ENCODE data around the gene GATA1. TPM values are rescaled to one million over a fixed set of nuclear protein-coding genes. Genes with fewer than 3 reads are reported as not detected.

GATA1 gene
- total RNA-seq, 2 experiments from 2014 or later = not detected

GRCh38 chrX:48789366-48790220 is 3.2 kb downstream of the GATA1 start:
- no peaks in the 10 kb centered on the region for H3K36me3 Mint-ChIP-seq
- peak overlapping the region; percentile 57 for H3K4me3 Mint-ChIP-seq
- no peaks in the 10 kb centered on the region for H3K9me3 Mint-ChIP-seq
- peak overlapping the region; percentile 80 for H3K27ac Mint-ChIP-seq
- ATAC-seq (ENCODE audit: low read depth) (no peak), DNase-seq (no peak)
- H3K27me3 Mint-ChIP-seq = peaks cover 8% of the 10 kb centered on the region
- POLR2A ChIA-PET = interaction anchor here (1.3 kb wide), 1 partner anchor 52 kb away, joined by 3 read pairs; no protein-coding TSS in a partner anchor
- peaks cover 23% of the 10 kb centered on the region for H3K4me1 Mint-ChIP-seq

- Mint-ChIP-seq H3K9me3 (no peaks in the 10 kb centered on the region), H3K4me3 (no peak overlapping the region), H3K4me1 (peaks cover 21% of the 10 kb centered on the region), H3K27ac (no peak overlapping the region), H3K27me3 (peaks cover 8% of the 10 kb centered on the region), H3K36me3 (no peaks in the 10 kb centered on the region)
- POLR2A ChIA-PET = no interaction called here
- DNase-seq = no peak
- no peak for ATAC-seq (ENCODE audit: low read depth)
These were observed 4.1 kb downstream of the GATA1 start for GRCh38 chrX:48790477-48790876.

GRCh38 chrX:48791063-48791820 is 4.9 kb downstream of the GATA1 start:
- Mint-ChIP-seq H3K4me3 (no peak overlapping the region), H3K4me1 (peaks cover 21% of the 10 kb centered on the region), H3K27me3 (peaks cover 8% of the 10 kb centered on the region), H3K36me3 (no peaks in the 10 kb centered on the region), H3K9me3 (no peaks in the 10 kb centered on the region), H3K27ac (no peak overlapping the region)
- ATAC-seq (ENCODE audit: low read depth) (no peak), DNase-seq (no peak)
- POLR2A ChIA-PET = no interaction called here

- peaks cover 22% of the 10 kb centered on the region for H3K4me1 Mint-ChIP-seq
- H3K36me3 Mint-ChIP-seq = no peaks in the 10 kb centered on the region
- peaks cover 3% of the 10 kb centered on the region for H3K27me3 Mint-ChIP-seq
- POLR2A ChIA-PET = interaction anchor here (1.2 kb wide), 1 partner anchor 9 kb away, joined by 4 read pairs; the partner anchor contains the start of gene HDAC6
- no peaks in the 10 kb centered on the region for H3K9me3 Mint-ChIP-seq
- H3K27ac Mint-ChIP-seq = no peak overlapping the region
- ATAC-seq (ENCODE audit: low read depth) = no peak
- H3K4me3 Mint-ChIP-seq = no peak overlapping the region
- DNase-seq = no peak
These were observed 5.8 kb downstream of the GATA1 start for GRCh38 chrX:48792219-48792618.

- POLR2A ChIA-PET = no interaction called here
- no peak overlapping the region for H3K27ac Mint-ChIP-seq
- no peaks in the 10 kb centered on the region for H3K36me3 Mint-ChIP-seq
- H3K27me3 Mint-ChIP-seq = no peaks in the 10 kb centered on the region
- H3K9me3 Mint-ChIP-seq = no peaks in the 10 kb centered on the region
- no peak overlapping the region for H3K4me3 Mint-ChIP-seq
- ATAC-seq (ENCODE audit: low read depth) = no peak
- peaks cover 19% of the 10 kb centered on the region for H3K4me1 Mint-ChIP-seq
- DNase-seq = no peak
These were observed 7.5 kb downstream of the GATA1 start for GRCh38 chrX:48793935-48794334.

- H3K36me3 Mint-ChIP-seq = no peaks in the 10 kb centered on the region
- H3K27me3 Mint-ChIP-seq = no peaks in the 10 kb centered on the region
- DNase-seq (no peak), ATAC-seq (ENCODE audit: low read depth) (no peak)
- H3K27ac Mint-ChIP-seq = no peak overlapping the region
- peaks cover 16% of the 10 kb centered on the region for H3K4me1 Mint-ChIP-seq
- POLR2A ChIA-PET = no interaction called here
- H3K9me3 Mint-ChIP-seq = no peaks in the 10 kb centered on the region
- no peak overlapping the region for H3K4me3 Mint-ChIP-seq
These were observed 8.0 kb downstream of the GATA1 start for GRCh38 chrX:48794340-48794910.

- Mint-ChIP-seq H3K9me3 (no peaks in the 10 kb centered on the region), H3K4me1 (peaks cover 11% of the 10 kb centered on the region), H3K36me3 (no peaks in the 10 kb centered on the region), H3K27me3 (no peaks in the 10 kb centered on the region), H3K27ac (no peak overlapping the region), H3K4me3 (no peak overlapping the region)
- DNase-seq (no peak), ATAC-seq (ENCODE audit: low read depth) (no peak)
- POLR2A ChIA-PET = no interaction called here
These were observed 8.6 kb downstream of the GATA1 start for GRCh38 chrX:48794911-48795515.

- Mint-ChIP-seq H3K27ac (no peak overlapping the region), H3K36me3 (no peaks in the 10 kb centered on the region), H3K9me3 (no peaks in the 10 kb centered on the region), H3K4me1 (peaks cover 13% of the 10 kb centered on the region), H3K4me3 (no peak overlapping the region), H3K27me3 (no peaks in the 10 kb centered on the region)
- DNase-seq (no peak), ATAC-seq (ENCODE audit: low read depth) (no peak)
- POLR2A ChIA-PET = no interaction called here
These were observed 11.9 kb downstream of the GATA1 start for GRCh38 chrX:48798318-48798717.

- peaks cover 2% of the 10 kb centered on the region for H3K36me3 Mint-ChIP-seq
- peak overlapping the region; percentile 95 for H3K4me3 Mint-ChIP-seq
- no peaks in the 10 kb centered on the region for H3K27me3 Mint-ChIP-seq
- no peak for ATAC-seq (ENCODE audit: low read depth)
- H3K4me1 Mint-ChIP-seq = peaks cover 10% of the 10 kb centered on the region
- peak; percentile 31 for DNase-seq
- no peaks in the 10 kb centered on the region for H3K9me3 Mint-ChIP-seq
- POLR2A ChIA-PET = interaction anchor here (0.9 to 1.7 kb wide), 9 partner anchors 64 to 430 kb away, joined by 3 to 16 read pairs (median 5); partner anchors contain the start of genes OTUD5, RBM3, SUV39H1 and WAS
- H3K27ac Mint-ChIP-seq = peak overlapping the region; percentile 99
These were observed 14.3 kb downstream of the GATA1 start for GRCh38 chrX:48800574-48801279.

GRCh38 chrX:48801280-48802088 is 15.1 kb downstream of the GATA1 start, which contains the start of gene HDAC6:
HDAC6 (plus strand) TSS chrX:48802067; CDS start chrX:48802693, 626 bp downstream.
- peak; percentile 90 for ATAC-seq (ENCODE audit: low read depth)
- Mint-ChIP-seq H3K4me3 (peak within 1 kb of the TSS; percentile 95), H3K4me1 (peaks cover 10% of the 10 kb centered on the region), H3K27me3 (no peaks in the 10 kb centered on the region), H3K27ac (peak within 1 kb of the TSS; percentile 99), H3K36me3 (peaks cover 2% of the 10 kb centered on the region), H3K9me3 (no peaks in the 10 kb centered on the region)
- DNase-seq = peak; percentile 92
- POLR2A ChIA-PET = interaction anchor here (0.6 to 1.7 kb wide), 11 partner anchors 9 to 468 kb away, joined by 3 to 16 read pairs (median 5); partner anchors contain the start of genes OTUD5, PPP1R3F, PQBP1 and SUV39H1

GRCh38 chrX:48802089-48802904 is 15.9 kb downstream of the GATA1 start:
- H3K27me3 Mint-ChIP-seq = no peaks in the 10 kb centered on the region
- H3K9me3 Mint-ChIP-seq = no peaks in the 10 kb centered on the region
- H3K27ac Mint-ChIP-seq = peak overlapping the region; percentile 99
- peak; percentile 51 for ATAC-seq (ENCODE audit: low read depth)
- H3K4me3 Mint-ChIP-seq = peak overlapping the region; percentile 95
- H3K4me1 Mint-ChIP-seq = peaks cover 9% of the 10 kb centered on the region
- peaks cover 2% of the 10 kb centered on the region for H3K36me3 Mint-ChIP-seq
- POLR2A ChIA-PET = interaction anchor here (0.7 to 1.7 kb wide), 8 partner anchors 65 to 467 kb away, joined by 3 to 16 read pairs (median 6); partner anchors contain the start of genes OTUD5, PPP1R3F, PQBP1 and SUV39H1
- DNase-seq = peak; percentile 73

All from activated naive CD8-positive, alpha-beta T cell treated with anti-CD3 and anti-CD28 coated beads, Interleukin-2, amount 10 ng/mL, durations not matched to agents 7 days and 5 days (primary cell).